WTC11 (cell line): ENCODE measurements around the gene GIGYF2.

Experiments used
- AFF4 ChIP-seq: sonication (generic); formaldehyde crosslinking; IDR thresholded peaks from 2 replicates; pipeline ENCODE4 v1.8.1; 2023; ENCODE audit warnings: mild to moderate bottlenecking, missing genetic modification reagents, borderline replicate concordance
- ATF3 ChIP-seq: sonication (generic); formaldehyde crosslinking; conservative IDR thresholded peaks from 2 replicates; pipeline ENCODE4 v1.8.1; 2022; ENCODE audit warnings: mild to moderate bottlenecking, missing genetic modification reagents
- CREB1 ChIP-seq: sonication (generic); formaldehyde crosslinking; IDR thresholded peaks from 2 replicates; pipeline ENCODE4 v1.8.0; 2023; ENCODE audit warnings: mild to moderate bottlenecking, missing genetic modification reagents
- CTCF ChIP-seq: fragments of 200-600 bp; IDR thresholded peaks from 2 replicates; pipeline ENCODE4 v1.8.0; 2022; ENCODE audit warnings: antibody characterized with exemption
- NFYB ChIP-seq: sonication (generic); formaldehyde crosslinking; conservative IDR thresholded peaks from 2 replicates; pipeline ENCODE4 v1.8.0; 2022; ENCODE audit warnings: low read depth, missing genetic modification reagents
- NR3C1 ChIP-seq: sonication (generic); formaldehyde crosslinking; conservative IDR thresholded peaks from 2 replicates; pipeline ENCODE4 v1.8.1; 2023; ENCODE audit warnings: low read depth, mild to moderate bottlenecking, missing genetic modification reagents
- SP1 ChIP-seq: sonication (generic); formaldehyde crosslinking; conservative IDR thresholded peaks from 2 replicates; pipeline ENCODE4 v1.8.1; 2022; ENCODE audit warnings: missing genetic modification reagents
- TCF7 ChIP-seq: sonication (generic); formaldehyde crosslinking; IDR thresholded peaks from 2 replicates; pipeline ENCODE4 v1.8.0; 2022; ENCODE audit warnings: mild to moderate bottlenecking, low read depth, missing genetic modification reagents, moderate library complexity

GRCh38 chr2:232772531-232772930 is 75.4 kb downstream of the GIGYF2 start:
- TF ChIP-seq CREB1 (CRISPR knock-in tag) (no peak), AFF4 (no peak), TCF7 (CRISPR knock-in tag) (no peak), NFYB (CRISPR knock-in tag) (no peak), SP1 (CRISPR knock-in tag) (no peak), CTCF (no peak), NR3C1 (CRISPR knock-in tag) (no peak), ATF3 (CRISPR knock-in tag) (no peak)
